ENCODE measurements around the gene CCDC9. TPM values are rescaled to one million over a fixed set of nuclear protein-coding genes. Genes with fewer than 3 reads are reported as not detected.

The CCDC9 gene
- total and polyA plus RNA-seq, 2 of the 13 experiments (the other 11 are each of a cell fraction or from before 2014, with no cell fraction given): 2.9 to 6.3 TPM

DNA sequence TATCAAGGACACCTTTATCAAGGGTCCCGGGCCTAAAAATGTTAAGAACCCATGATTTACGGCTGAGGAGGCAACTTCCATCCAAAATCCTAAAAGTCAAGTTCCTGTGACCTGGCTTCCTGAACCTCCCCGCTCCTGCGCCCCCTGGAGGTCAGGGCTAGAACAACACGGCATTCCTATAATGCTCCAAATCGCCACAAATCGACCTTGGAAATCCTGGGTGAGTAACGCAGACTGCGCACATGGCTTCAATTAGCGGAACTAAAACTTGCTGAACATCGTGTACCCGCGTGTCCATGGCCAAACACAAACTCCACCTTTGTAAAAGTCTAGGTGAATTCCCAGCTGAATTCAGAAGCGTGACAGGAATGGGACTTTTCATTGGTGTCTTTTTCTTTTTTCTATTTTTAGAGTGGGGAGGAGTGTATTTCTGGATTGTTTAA, 49.0 kb downstream of the CCDC9 start (continued):
- TF ChIP-seq, protein P1, sequence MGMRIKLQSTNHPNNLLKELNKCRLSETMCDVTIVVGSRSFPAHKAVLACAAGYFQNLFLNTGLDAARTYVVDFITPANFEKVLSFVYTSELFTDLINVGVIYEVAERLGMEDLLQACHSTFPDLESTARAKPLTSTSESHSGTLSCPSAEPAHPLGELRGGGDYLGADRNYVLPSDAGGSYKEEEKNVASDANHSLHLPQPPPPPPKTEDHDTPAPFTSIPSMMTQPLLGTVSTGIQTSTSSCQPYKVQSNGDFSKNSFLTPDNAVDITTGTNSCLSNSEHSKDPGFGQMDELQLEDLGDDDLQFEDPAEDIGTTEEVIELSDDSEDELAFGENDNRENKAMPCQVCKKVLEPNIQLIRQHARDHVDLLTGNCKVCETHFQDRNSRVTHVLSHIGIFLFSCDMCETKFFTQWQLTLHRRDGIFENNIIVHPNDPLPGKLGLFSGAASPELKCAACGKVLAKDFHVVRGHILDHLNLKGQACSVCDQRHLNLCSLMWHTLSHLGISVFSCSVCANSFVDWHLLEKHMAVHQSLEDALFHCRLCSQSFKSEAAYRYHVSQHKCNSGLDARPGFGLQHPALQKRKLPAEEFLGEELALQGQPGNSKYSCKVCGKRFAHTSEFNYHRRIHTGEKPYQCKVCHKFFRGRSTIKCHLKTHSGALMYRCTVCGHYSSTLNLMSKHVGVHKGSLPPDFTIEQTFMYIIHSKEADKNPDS (CRISPR knock-in tag; IDR thresholded peaks at IDR 0.05): no peak
- TF ChIP-seq IRF2 (CRISPR knock-in tag; IDR thresholded peaks at IDR 0.05) (0 out of 2 replicates have a peak, but pooled peaks have one; percentile 22), ZEB1 (IDR thresholded peaks at IDR 0.05; ENCODE audit: insufficient replicate concordance, low read depth) (peak; percentile 42), ZNF530 (CRISPR knock-in tag; IDR thresholded peaks at IDR 0.05; ENCODE audit: low read depth) (no peak), TCF12 (IDR thresholded peaks at IDR 0.05) (no peak), TCF12 (CRISPR knock-in tag; IDR thresholded peaks at IDR 0.05) (no peak), ZNF773 (CRISPR knock-in tag; IDR thresholded peaks at IDR 0.05; ENCODE audit: borderline replicate concordance) (no peak), CBX2 (IDR thresholded peaks at IDR 0.05; ENCODE audit: low read depth, low read length) (no peak), CBX2 (CRISPR knock-in tag; IDR thresholded peaks at IDR 0.05; ENCODE audit: low read depth) (no peak), ZNF546 (CRISPR knock-in tag; conservative IDR thresholded peaks at IDR 0.05) (no peak), TBP (CRISPR knock-in tag; IDR thresholded peaks at IDR 0.05) (no peak), ZNF350 (CRISPR knock-in tag; IDR thresholded peaks at IDR 0.05; ENCODE audit: borderline replicate concordance, low read depth) (peak; percentile 47; the same call in 1 of the 2 replicates), GATAD2A (CRISPR knock-in tag; IDR thresholded peaks at IDR 0.05) (peak; percentile 80), SPEN (CRISPR knock-in tag; IDR thresholded peaks at IDR 0.05; ENCODE audit: low read depth) (peak; percentile 39; the same call in 1 of the 2 replicates), AKAP8 (CRISPR knock-in tag; IDR thresholded peaks at IDR 0.05) (no peak), ZNF251 (CRISPR knock-in tag; IDR thresholded peaks at IDR 0.05) (no peak), SYNCRIP (IDR thresholded peaks at IDR 0.05; ENCODE audit: insufficient read depth, low read depth, low read length) (no peak), NKX3-1 (CRISPR knock-in tag; IDR thresholded peaks at IDR 0.05) (no peak), ZNF33A (CRISPR knock-in tag; IDR thresholded peaks at IDR 0.05; ENCODE audit: borderline replicate concordance) (no peak; the same call in 1 of the 2 replicates), ASH2L (IDR thresholded peaks at IDR 0.05; ENCODE audit: insufficient read length, low read depth, low read length) (no peak), ZNF703 (CRISPR knock-in tag; IDR thresholded peaks at IDR 0.05; ENCODE audit: borderline replicate concordance) (no peak), NR2F6 (IDR thresholded peaks at IDR 0.05) (no peak), NR2F6 (CRISPR knock-in tag; IDR thresholded peaks at IDR 0.05) (peak; percentile 48; the same call in 1 of the 2 replicates)
- TF ChIP-seq, protein P2, sequence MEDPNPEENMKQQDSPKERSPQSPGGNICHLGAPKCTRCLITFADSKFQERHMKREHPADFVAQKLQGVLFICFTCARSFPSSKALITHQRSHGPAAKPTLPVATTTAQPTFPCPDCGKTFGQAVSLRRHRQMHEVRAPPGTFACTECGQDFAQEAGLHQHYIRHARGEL (CRISPR knock-in tag; IDR thresholded peaks at IDR 0.05): no peak
- TF ChIP-seq, protein P3, sequence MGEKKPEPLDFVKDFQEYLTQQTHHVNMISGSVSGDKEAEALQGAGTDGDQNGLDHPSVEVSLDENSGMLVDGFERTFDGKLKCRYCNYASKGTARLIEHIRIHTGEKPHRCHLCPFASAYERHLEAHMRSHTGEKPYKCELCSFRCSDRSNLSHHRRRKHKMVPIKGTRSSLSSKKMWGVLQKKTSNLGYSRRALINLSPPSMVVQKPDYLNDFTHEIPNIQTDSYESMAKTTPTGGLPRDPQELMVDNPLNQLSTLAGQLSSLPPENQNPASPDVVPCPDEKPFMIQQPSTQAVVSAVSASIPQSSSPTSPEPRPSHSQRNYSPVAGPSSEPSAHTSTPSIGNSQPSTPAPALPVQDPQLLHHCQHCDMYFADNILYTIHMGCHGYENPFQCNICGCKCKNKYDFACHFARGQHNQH (CRISPR knock-in tag; IDR thresholded peaks at IDR 0.05): 0 out of 2 replicates have a peak, but pooled peaks have one; percentile 44
- TF ChIP-seq, protein P4, sequence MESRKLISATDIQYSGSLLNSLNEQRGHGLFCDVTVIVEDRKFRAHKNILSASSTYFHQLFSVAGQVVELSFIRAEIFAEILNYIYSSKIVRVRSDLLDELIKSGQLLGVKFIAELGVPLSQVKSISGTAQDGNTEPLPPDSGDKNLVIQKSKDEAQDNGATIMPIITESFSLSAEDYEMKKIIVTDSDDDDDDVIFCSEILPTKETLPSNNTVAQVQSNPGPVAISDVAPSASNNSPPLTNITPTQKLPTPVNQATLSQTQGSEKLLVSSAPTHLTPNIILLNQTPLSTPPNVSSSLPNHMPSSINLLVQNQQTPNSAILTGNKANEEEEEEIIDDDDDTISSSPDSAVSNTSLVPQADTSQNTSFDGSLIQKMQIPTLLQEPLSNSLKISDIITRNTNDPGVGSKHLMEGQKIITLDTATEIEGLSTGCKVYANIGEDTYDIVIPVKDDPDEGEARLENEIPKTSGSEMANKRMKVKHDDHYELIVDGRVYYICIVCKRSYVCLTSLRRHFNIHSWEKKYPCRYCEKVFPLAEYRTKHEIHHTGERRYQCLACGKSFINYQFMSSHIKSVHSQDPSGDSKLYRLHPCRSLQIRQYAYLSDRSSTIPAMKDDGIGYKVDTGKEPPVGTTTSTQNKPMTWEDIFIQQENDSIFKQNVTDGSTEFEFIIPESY (CRISPR knock-in tag; IDR thresholded peaks at IDR 0.05): peak; percentile 74
- TF ChIP-seq, protein P5, sequence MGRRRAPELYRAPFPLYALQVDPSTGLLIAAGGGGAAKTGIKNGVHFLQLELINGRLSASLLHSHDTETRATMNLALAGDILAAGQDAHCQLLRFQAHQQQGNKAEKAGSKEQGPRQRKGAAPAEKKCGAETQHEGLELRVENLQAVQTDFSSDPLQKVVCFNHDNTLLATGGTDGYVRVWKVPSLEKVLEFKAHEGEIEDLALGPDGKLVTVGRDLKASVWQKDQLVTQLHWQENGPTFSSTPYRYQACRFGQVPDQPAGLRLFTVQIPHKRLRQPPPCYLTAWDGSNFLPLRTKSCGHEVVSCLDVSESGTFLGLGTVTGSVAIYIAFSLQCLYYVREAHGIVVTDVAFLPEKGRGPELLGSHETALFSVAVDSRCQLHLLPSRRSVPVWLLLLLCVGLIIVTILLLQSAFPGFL (CRISPR knock-in tag; IDR thresholded peaks at IDR 0.05): no peak
